Glutamatergic neuron (in vitro differentiated cells): ENCODE measurements around the gene PHLPP1. TPM values are rescaled to one million over a fixed set of nuclear protein-coding genes. Genes with fewer than 3 reads are reported as not detected.

Source experiments
- DNase-seq: peaks from one replicate; pipeline ENCODE4 v3.0.0; 2022
- H3K27ac Mint-ChIP-seq: one replicate; pipeline ENCODE4 v1.8.0; 2020; ENCODE audit warnings: mild to moderate bottlenecking, mixed read lengths, inconsistent platforms; ENCODE audit not compliant: unreplicated experiment
- H3K27me3 Mint-ChIP-seq: one replicate; pipeline ENCODE4 v1.8.0; 2020; ENCODE audit warnings: mild to moderate bottlenecking, moderate library complexity, mixed read lengths, inconsistent platforms; ENCODE audit not compliant: unreplicated experiment
- H3K36me3 Mint-ChIP-seq: one replicate; pipeline ENCODE4 v1.8.0; 2020; ENCODE audit warnings: mild to moderate bottlenecking, mixed read lengths, inconsistent platforms; ENCODE audit not compliant: unreplicated experiment
- H3K4me1 Mint-ChIP-seq: one replicate; pipeline ENCODE4 v1.8.0; 2020; ENCODE audit warnings: mild to moderate bottlenecking, low read depth, mixed read lengths, inconsistent platforms; ENCODE audit not compliant: unreplicated experiment
- H3K4me3 Mint-ChIP-seq: one replicate; pipeline ENCODE4 v1.8.0; 2020; ENCODE audit warnings: mild to moderate bottlenecking, mixed read lengths, inconsistent platforms; ENCODE audit not compliant: unreplicated experiment
- H3K9me3 Mint-ChIP-seq: one replicate; pipeline ENCODE4 v1.8.0; 2020; ENCODE audit warnings: mild to moderate bottlenecking, moderate library complexity, mixed read lengths, inconsistent platforms; ENCODE audit not compliant: unreplicated experiment
- CTCF ChIP-seq: fragments of 200-600 bp; sonication (generic); IDR thresholded peaks from one replicate; pipeline ENCODE4 v1.5.0; 2021; ENCODE audit not compliant: partially characterized antibody, unreplicated experiment
- total RNA-seq: library from RNA; stranded (reverse); fragmentation: NEBNext Ultra II Directional; extraction: Animal tissue kit (Norgen Biotek cat#: 25700); gene quantifications from one replicate; pipeline ENCODE4 v1.2.1, GENCODE V29; 2021; ENCODE audit not compliant: unreplicated experiment

PHLPP1 gene
- total RNA-seq, 1 donor from 2014 or later: 14.0 TPM

- TF ChIP-seq CTCF: no peak
- Mint-ChIP-seq H3K36me3 (peaks cover 4% of the 10 kb centered on the region), H3K9me3 (peaks cover 4% of the 10 kb centered on the region), H3K4me3 (no peak overlapping the region), H3K27me3 (peaks cover 3% of the 10 kb centered on the region), H3K4me1 (no peaks in the 10 kb centered on the region), H3K27ac (no peak overlapping the region)
- no peak for DNase-seq
These were observed 183.0 kb downstream of the PHLPP1 start for GRCh38 chr18:62898359-62898758.

GRCh38 chr18:62899534-62899933 is 184.2 kb downstream of the PHLPP1 start:
- peaks cover 4% of the 10 kb centered on the region for H3K9me3 Mint-ChIP-seq
- peaks cover 4% of the 10 kb centered on the region for H3K36me3 Mint-ChIP-seq
- no peak for DNase-seq
- no peak overlapping the region for H3K27ac Mint-ChIP-seq
- H3K27me3 Mint-ChIP-seq: peaks cover 3% of the 10 kb centered on the region
- no peak for TF ChIP-seq CTCF
- no peaks in the 10 kb centered on the region for H3K4me1 Mint-ChIP-seq
- H3K4me3 Mint-ChIP-seq: no peak overlapping the region

DNA sequence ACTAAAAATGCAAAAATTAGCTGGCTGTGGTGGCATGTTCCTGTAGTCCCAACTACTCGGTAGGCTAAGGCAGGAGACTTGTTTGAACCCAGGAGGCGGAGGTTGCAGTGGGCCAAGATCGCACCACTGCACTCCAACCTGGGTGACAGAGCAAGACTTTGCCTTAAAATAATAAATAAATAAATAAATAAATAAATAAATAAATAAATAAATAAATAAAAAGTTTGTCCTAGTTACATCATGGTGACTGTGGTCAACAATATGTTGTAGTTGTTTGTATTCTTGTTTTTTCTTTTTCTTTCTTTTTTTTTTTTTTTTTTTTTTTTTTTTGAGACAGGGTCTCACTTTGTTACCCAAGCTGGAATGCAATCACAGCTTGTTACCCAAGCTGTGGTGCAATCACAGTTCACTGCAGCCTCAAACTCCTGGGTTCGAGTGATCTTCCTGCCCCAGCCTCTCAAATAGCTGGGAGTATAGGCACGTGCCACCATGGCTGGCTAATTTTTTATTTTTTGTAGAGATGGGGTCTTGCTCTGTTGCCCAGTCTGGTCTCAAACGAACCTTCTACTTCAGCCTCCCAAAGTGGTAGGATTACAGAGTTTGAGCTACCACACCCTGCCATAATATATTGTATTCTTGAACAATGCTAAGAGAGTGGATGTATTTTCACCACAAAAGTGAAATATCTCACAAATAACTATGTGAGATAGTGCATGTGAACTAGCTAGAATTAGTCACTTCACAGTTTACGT is 185.0 kb downstream of the PHLPP1 start:
- Mint-ChIP-seq H3K27me3 (peaks cover 3% of the 10 kb centered on the region), H3K27ac (no peak overlapping the region), H3K4me1 (no peaks in the 10 kb centered on the region), H3K9me3 (peaks cover 4% of the 10 kb centered on the region), H3K4me3 (no peak overlapping the region), H3K36me3 (peaks cover 4% of the 10 kb centered on the region)
- no peak for TF ChIP-seq CTCF
- no peak for DNase-seq

DNA sequence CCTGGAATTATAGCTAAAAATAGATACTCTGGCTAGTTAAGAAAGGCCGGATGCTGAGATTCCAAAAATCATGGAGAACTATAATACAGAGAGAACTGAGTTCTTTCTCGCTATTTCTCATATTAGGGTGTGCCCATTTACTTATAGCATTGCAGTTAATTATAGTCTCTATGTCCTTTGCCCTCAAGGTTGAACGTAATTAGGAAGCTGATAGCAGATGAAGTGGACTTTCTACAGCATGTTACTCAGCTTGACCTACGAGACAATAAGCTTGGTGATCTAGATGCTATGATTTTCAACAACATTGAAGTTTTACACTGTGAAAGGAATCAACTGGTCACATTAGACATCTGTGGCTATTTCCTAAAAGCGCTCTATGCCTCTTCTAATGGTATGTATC is 187.4 kb downstream of the PHLPP1 start:
- Mint-ChIP-seq H3K27me3 (peaks cover 3% of the 10 kb centered on the region), H3K9me3 (peaks cover 4% of the 10 kb centered on the region), H3K4me1 (no peaks in the 10 kb centered on the region), H3K27ac (no peak overlapping the region), H3K4me3 (no peak overlapping the region), H3K36me3 (peaks cover 4% of the 10 kb centered on the region)
- TF ChIP-seq CTCF: no peak
- no peak for DNase-seq
